Natural killer cell treated with Interleukin-12 subunit alpha and Interleukin-12 subunit beta and Interleukin-15 and Interleukin-18, amount 100 ng/mL, for 72 hours (primary cell): Measurements from ENCODE around the gene ARL6IP1. TPM values are rescaled to one million over a fixed set of nuclear protein-coding genes. Genes with fewer than 3 reads are reported as not detected.

ENCODE experiments used
- ATAC-seq, 2 donors: fragments of 150-1000 bp; cut with Tn5 transposase in 1 of 2; sonication (Bioruptor Pico), chemical (Tn5 transposase) in 1 of 2; 2 replicates each; pipeline ENCODE4 v1.10.0; 2021
- DNase-seq: peaks from one replicate; pipeline ENCODE4 v3.0.0; 2022; ENCODE audit warnings: low spot score
- H3K27ac Mint-ChIP-seq, 2 donors: 1 replicate in 1 of 2; 2 replicates in 1 of 2; pipeline ENCODE4 v1.8.0; 2022; ENCODE audit warnings: mixed read lengths in 2 of 2, mild to moderate bottlenecking in 1 of 2, moderate library complexity in 1 of 2
- H3K27me3 Mint-ChIP-seq, 2 donors: 1 replicate in 1 of 2; 2 replicates in 1 of 2; pipeline ENCODE4 v1.8.0; 2022; ENCODE audit warnings: mixed read lengths in 2 of 2
- H3K36me3 Mint-ChIP-seq: one replicate; pipeline ENCODE4 v1.8.0; 2022; ENCODE audit warnings: mixed read lengths
- H3K4me1 Mint-ChIP-seq, 2 donors: 1 replicate in 1 of 2; 2 replicates in 1 of 2; pipeline ENCODE4 v1.8.0; 2022; ENCODE audit warnings: low read depth in 2 of 2, mixed read lengths in 2 of 2, mild to moderate bottlenecking in 1 of 2
- H3K4me3 Mint-ChIP-seq: one replicate; pipeline ENCODE4 v1.8.0; 2022; ENCODE audit warnings: mixed read lengths
- H3K9me3 Mint-ChIP-seq: 2 replicates; pipeline ENCODE4 v1.8.0; 2022; ENCODE audit warnings: mixed read lengths
- total RNA-seq, 2 donors: library from RNA; stranded (reverse); gene quantifications; one replicate each; pipeline ENCODE4 v1.2.3, GENCODE V29; 2022

ARL6IP1 gene
- total RNA-seq: 100 to 1,000 TPM; 113 to 149 TPM

GRCh38 chr16:18801145-18801972 is at the start of gene ARL6IP1:
TSS of gene ARL6IP1 (minus strand) at chr16:18801549. CDS start at chr16:18801466, 83 bp downstream.
- peak within 1 kb of the TSS; percentile 98 for H3K4me3 Mint-ChIP-seq
- H3K9me3 Mint-ChIP-seq: no peaks in the 10 kb centered on the region
- H3K27ac Mint-ChIP-seq: peak within 1 kb of the TSS; percentile 94 to 95
- no peaks in the 10 kb centered on the region for H3K27me3 Mint-ChIP-seq
- ATAC-seq (peak; percentile 98 to 99), DNase-seq (peak; percentile 99)
- peaks cover 18% of the 10 kb centered on the region for H3K36me3 Mint-ChIP-seq
- H3K4me1 Mint-ChIP-seq: peaks cover 45 to 65% of the 10 kb centered on the region in 2 donors

- no peaks in the 10 kb centered on the region for H3K9me3 Mint-ChIP-seq
- H3K27ac Mint-ChIP-seq: no peak overlapping the region
- no peak for ATAC-seq
- H3K36me3 Mint-ChIP-seq: peaks cover 41% of the 10 kb centered on the region
- DNase-seq: no peak
- peaks cover 0 to 2% of the 10 kb centered on the region in 2 donors for H3K4me1 Mint-ChIP-seq
- H3K4me3 Mint-ChIP-seq: no peak overlapping the region
- no peaks in the 10 kb centered on the region for H3K27me3 Mint-ChIP-seq
Observed at GRCh38 chr16:18846416-18846815, 45.1 kb upstream of the ARL6IP1 start.

- Mint-ChIP-seq H3K36me3 (peaks cover 60% of the 10 kb centered on the region), H3K9me3 (no peaks in the 10 kb centered on the region), H3K27ac (peak overlapping the region in 1 of 2 donors; percentile 15), H3K27me3 (no peaks in the 10 kb centered on the region), H3K4me1 (peaks cover 2 to 5% of the 10 kb centered on the region in 2 donors), H3K4me3 (no peak overlapping the region)
- ATAC-seq (no peak), DNase-seq (no peak)
Observed at GRCh38 chr16:18842565-18842964, 41.2 kb upstream of the ARL6IP1 start.

- ATAC-seq (no peak), DNase-seq (no peak)
- Mint-ChIP-seq H3K4me3 (no peak overlapping the region), H3K36me3 (peaks cover 62% of the 10 kb centered on the region), H3K27ac (peak overlapping the region in 1 of 2 donors; percentile 17), H3K9me3 (no peaks in the 10 kb centered on the region), H3K27me3 (no peaks in the 10 kb centered on the region), H3K4me1 (peaks cover 2 to 5% of the 10 kb centered on the region in 2 donors)
Observed at GRCh38 chr16:18841833-18842525, 40.6 kb upstream of the ARL6IP1 start.

GRCh38 chr16:18839555-18839954 is 38.2 kb upstream of the ARL6IP1 start:
- Mint-ChIP-seq H3K4me1 (peaks cover 3 to 5% of the 10 kb centered on the region in 2 donors), H3K36me3 (peaks cover 55% of the 10 kb centered on the region), H3K27me3 (no peaks in the 10 kb centered on the region), H3K4me3 (no peak overlapping the region), H3K27ac (no peak overlapping the region), H3K9me3 (no peaks in the 10 kb centered on the region)
- ATAC-seq: no peak
- DNase-seq: no peak

GRCh38 chr16:18836702-18837101 is 35.4 kb upstream of the ARL6IP1 start:
- H3K27me3 Mint-ChIP-seq: no peaks in the 10 kb centered on the region
- no peak overlapping the region for H3K4me3 Mint-ChIP-seq
- no peak for ATAC-seq
- DNase-seq: no peak
- H3K36me3 Mint-ChIP-seq: peaks cover 44% of the 10 kb centered on the region
- H3K27ac Mint-ChIP-seq: no peak overlapping the region
- no peaks in the 10 kb centered on the region for H3K9me3 Mint-ChIP-seq
- peaks cover 3 to 5% of the 10 kb centered on the region in 2 donors for H3K4me1 Mint-ChIP-seq

- H3K9me3 Mint-ChIP-seq: no peaks in the 10 kb centered on the region
- H3K36me3 Mint-ChIP-seq: peaks cover 43% of the 10 kb centered on the region
- no peaks in the 10 kb centered on the region for H3K27me3 Mint-ChIP-seq
- ATAC-seq: no peak
- no peak overlapping the region for H3K4me3 Mint-ChIP-seq
- no peak for DNase-seq
- no peak overlapping the region for H3K27ac Mint-ChIP-seq
- H3K4me1 Mint-ChIP-seq: peaks cover 3 to 5% of the 10 kb centered on the region in 2 donors
Observed at GRCh38 chr16:18834864-18835263, 33.5 kb upstream of the ARL6IP1 start.

GRCh38 chr16:18833707-18834505 is 32.6 kb upstream of the ARL6IP1 start:
- Mint-ChIP-seq H3K9me3 (no peaks in the 10 kb centered on the region), H3K4me3 (no peak overlapping the region), H3K4me1 (peaks cover 3 to 5% of the 10 kb centered on the region in 2 donors), H3K27me3 (no peaks in the 10 kb centered on the region), H3K27ac (no peak overlapping the region), H3K36me3 (peaks cover 37% of the 10 kb centered on the region)
- DNase-seq: no peak
- ATAC-seq: no peak

- no peaks in the 10 kb centered on the region for H3K27me3 Mint-ChIP-seq
- no peak overlapping the region for H3K4me3 Mint-ChIP-seq
- H3K36me3 Mint-ChIP-seq: peaks cover 36% of the 10 kb centered on the region
- H3K9me3 Mint-ChIP-seq: no peaks in the 10 kb centered on the region
- no peak overlapping the region for H3K27ac Mint-ChIP-seq
- ATAC-seq: no peak
- no peak for DNase-seq
- peaks cover 5 to 7% of the 10 kb centered on the region in 2 donors for H3K4me1 Mint-ChIP-seq
Observed at GRCh38 chr16:18832613-18833012, 31.3 kb upstream of the ARL6IP1 start.

- H3K36me3 Mint-ChIP-seq: peaks cover 32% of the 10 kb centered on the region
- ATAC-seq: no peak
- no peak for DNase-seq
- no peaks in the 10 kb centered on the region for H3K27me3 Mint-ChIP-seq
- no peak overlapping the region for H3K4me3 Mint-ChIP-seq
- H3K9me3 Mint-ChIP-seq: no peaks in the 10 kb centered on the region
- no peak overlapping the region for H3K27ac Mint-ChIP-seq
- peaks cover 5 to 7% of the 10 kb centered on the region in 2 donors for H3K4me1 Mint-ChIP-seq
Observed at GRCh38 chr16:18832006-18832405, 30.7 kb upstream of the ARL6IP1 start.

- peaks cover 4 to 5% of the 10 kb centered on the region in 2 donors for H3K4me1 Mint-ChIP-seq
- H3K27me3 Mint-ChIP-seq: no peaks in the 10 kb centered on the region
- peaks cover 21% of the 10 kb centered on the region for H3K36me3 Mint-ChIP-seq
- H3K27ac Mint-ChIP-seq: no peak overlapping the region
- ATAC-seq (no peak), DNase-seq (no peak)
- no peak overlapping the region for H3K4me3 Mint-ChIP-seq
- no peaks in the 10 kb centered on the region for H3K9me3 Mint-ChIP-seq
Observed at GRCh38 chr16:18829251-18829650, 27.9 kb upstream of the ARL6IP1 start.

- ATAC-seq (no peak), DNase-seq (no peak)
- no peak overlapping the region for H3K4me3 Mint-ChIP-seq
- peak overlapping the region; percentile 15 to 31 for H3K27ac Mint-ChIP-seq
- H3K4me1 Mint-ChIP-seq: peaks cover 4 to 5% of the 10 kb centered on the region in 2 donors
- H3K9me3 Mint-ChIP-seq: no peaks in the 10 kb centered on the region
- H3K36me3 Mint-ChIP-seq: peaks cover 15% of the 10 kb centered on the region
- no peaks in the 10 kb centered on the region for H3K27me3 Mint-ChIP-seq
Observed at GRCh38 chr16:18827890-18828289, 26.5 kb upstream of the ARL6IP1 start.

GRCh38 chr16:18816286-18816685 is 14.9 kb upstream of the ARL6IP1 start:
- no peaks in the 10 kb centered on the region for H3K9me3 Mint-ChIP-seq
- no peak overlapping the region for H3K27ac Mint-ChIP-seq
- H3K36me3 Mint-ChIP-seq: peaks cover 14% of the 10 kb centered on the region
- ATAC-seq (no peak), DNase-seq (no peak)
- H3K4me3 Mint-ChIP-seq: no peak overlapping the region
- peaks cover 7 to 9% of the 10 kb centered on the region in 2 donors for H3K4me1 Mint-ChIP-seq
- H3K27me3 Mint-ChIP-seq: no peaks in the 10 kb centered on the region
